ENCODE data around the gene FBXW8.

Gene FBXW8

GRCh38 chr12:116910645-116911451 lies at the start of gene FBXW8:
TSS of gene FBXW8 (plus strand) at chr12:116910950. CDS start at chr12:116911038, 88 bp downstream.
- peak; percentile 12 for DNase-seq (ENCODE audit: low read depth)

- DNase-seq (ENCODE audit: low read depth), result no peak
Measured at GRCh38 chr12:116861320-116861719, 49.4 kb upstream of the FBXW8 start.

GRCh38 chr12:116862167-116862566 lies 48.6 kb upstream of the FBXW8 start:
- no peak for DNase-seq (ENCODE audit: low read depth)

- no peak for DNase-seq (ENCODE audit: low read depth)
Measured at GRCh38 chr12:116863275-116863767, 47.4 kb upstream of the FBXW8 start.

- no peak for DNase-seq (ENCODE audit: low read depth)
Measured at GRCh38 chr12:116864371-116865160, 46.2 kb upstream of the FBXW8 start.

GRCh38 chr12:116867523-116867922 lies 43.2 kb upstream of the FBXW8 start:
- DNase-seq (ENCODE audit: low read depth), result no peak

- DNase-seq (ENCODE audit: low read depth), result no peak
Measured at GRCh38 chr12:116870306-116870705, 40.4 kb upstream of the FBXW8 start.

- no peak for DNase-seq (ENCODE audit: low read depth)
Measured at GRCh38 chr12:116874324-116874995, 36.3 kb upstream of the FBXW8 start.

- DNase-seq (ENCODE audit: low read depth), result no peak
Measured at GRCh38 chr12:116876151-116876869, 34.4 kb upstream of the FBXW8 start.

- DNase-seq (ENCODE audit: low read depth), result no peak
Measured at GRCh38 chr12:116878567-116879508, 31.9 kb upstream of the FBXW8 start.

- no peak for DNase-seq (ENCODE audit: low read depth)
Measured at GRCh38 chr12:116879509-116880212, 31.1 kb upstream of the FBXW8 start.

GRCh38 chr12:116880213-116880816 lies 30.4 kb upstream of the FBXW8 start:
- DNase-seq (ENCODE audit: low read depth), result no peak

- no peak for DNase-seq (ENCODE audit: low read depth)
Measured at GRCh38 chr12:116880817-116881324, 29.9 kb upstream of the FBXW8 start.

GRCh38 chr12:116881325-116881876 lies 29.3 kb upstream of the FBXW8 start, which contains the start of gene HRK:
TSS of gene HRK (minus strand) at chr12:116881441. CDS start at chr12:116881307, 134 bp downstream.
- DNase-seq (ENCODE audit: low read depth), result no peak

GRCh38 chr12:116881877-116882507 lies 28.8 kb upstream of the FBXW8 start:
- no peak for DNase-seq (ENCODE audit: low read depth)

GRCh38 chr12:116882742-116883141 lies 28.0 kb upstream of the FBXW8 start:
- DNase-seq (ENCODE audit: low read depth), result no peak

- DNase-seq (ENCODE audit: low read depth), result no peak
Measured at GRCh38 chr12:116884871-116885270, 25.9 kb upstream of the FBXW8 start.

GRCh38 chr12:116885491-116885890 lies 25.3 kb upstream of the FBXW8 start:
- DNase-seq (ENCODE audit: low read depth), result no peak
